ENCODE data around the gene COL25A1.
A peak's percentile ranks its signal among the peaks of the same experiment; 100 is the strongest.
"Not testable (repeated sequence)": the region's sequence is repeated elsewhere in the genome, so short reads cannot be mapped to it uniquely, and the experiment has no call there.

The COL25A1 gene

GRCh38 chr4:109046471-109047201 is 255.8 kb downstream of the COL25A1 start:
- peak; percentile 97 for DNase-seq (ENCODE audit: low read depth)

GRCh38 chr4:109044431-109044830 is 258.0 kb downstream of the COL25A1 start:
- peak; percentile 73 for DNase-seq (ENCODE audit: low read depth)

GRCh38 chr4:109043286-109043685 is 259.2 kb downstream of the COL25A1 start:
- no peak for DNase-seq (ENCODE audit: low read depth)

- peak; percentile 83 for DNase-seq (ENCODE audit: low read depth)
Measured at GRCh38 chr4:109041463-109042360, 260.7 kb downstream of the COL25A1 start.

- DNase-seq (ENCODE audit: low read depth): peak; percentile 27
Measured at GRCh38 chr4:109040441-109040840, 262.0 kb downstream of the COL25A1 start.

- no peak for DNase-seq (ENCODE audit: low read depth)
Measured at GRCh38 chr4:109037026-109037425, 265.4 kb downstream of the COL25A1 start.

- DNase-seq (ENCODE audit: low read depth): no peak
Measured at GRCh38 chr4:109033993-109034392, 268.5 kb downstream of the COL25A1 start.

- DNase-seq (ENCODE audit: low read depth): no peak
Measured at GRCh38 chr4:109032671-109033070, 269.8 kb downstream of the COL25A1 start.

GRCh38 chr4:109029987-109030386 is 272.5 kb downstream of the COL25A1 start:
- no peak for DNase-seq (ENCODE audit: low read depth)

GRCh38 chr4:109027016-109027500 is 275.4 kb downstream of the COL25A1 start:
- DNase-seq (ENCODE audit: low read depth): no peak

- peak; percentile 85 for DNase-seq (ENCODE audit: low read depth)
Measured at GRCh38 chr4:109026588-109026987, 275.9 kb downstream of the COL25A1 start.

- no peak for DNase-seq (ENCODE audit: low read depth)
Measured at GRCh38 chr4:109025471-109026076, 276.9 kb downstream of the COL25A1 start.

- peak; percentile 44 for DNase-seq (ENCODE audit: low read depth)
Measured at GRCh38 chr4:109022961-109023360, 279.5 kb downstream of the COL25A1 start.

GRCh38 chr4:109021630-109022029 is 280.8 kb downstream of the COL25A1 start:
- not testable (repeated sequence) for DNase-seq (ENCODE audit: low read depth)

- no peak for DNase-seq (ENCODE audit: low read depth)
Measured at GRCh38 chr4:109020861-109021260, 281.6 kb downstream of the COL25A1 start.

GRCh38 chr4:109016200-109016599 is 286.3 kb downstream of the COL25A1 start:
- DNase-seq (ENCODE audit: low read depth): no peak

GRCh38 chr4:109015413-109015810 is 287.0 kb downstream of the COL25A1 start:
- DNase-seq (ENCODE audit: low read depth): peak; percentile 33

GRCh38 chr4:109014593-109015412 is 287.7 kb downstream of the COL25A1 start:
- DNase-seq (ENCODE audit: low read depth): no peak

- DNase-seq (ENCODE audit: low read depth): no peak
Measured at GRCh38 chr4:109012286-109012880, 290.1 kb downstream of the COL25A1 start.

- no peak for DNase-seq (ENCODE audit: low read depth)
Measured at GRCh38 chr4:109011241-109012026, 291.0 kb downstream of the COL25A1 start.

Measured in iris pigment epithelial cell (primary cell).